Measurements from ENCODE around the gene CFAP300. TPM values are rescaled to one million over a fixed set of nuclear protein-coding genes. Genes with fewer than 3 reads are reported as not detected.

The CFAP300 gene
- total RNA-seq (ENCODE audit: unreplicated experiment), result not detected
- long read RNA-seq, result 0 reads

DNA sequence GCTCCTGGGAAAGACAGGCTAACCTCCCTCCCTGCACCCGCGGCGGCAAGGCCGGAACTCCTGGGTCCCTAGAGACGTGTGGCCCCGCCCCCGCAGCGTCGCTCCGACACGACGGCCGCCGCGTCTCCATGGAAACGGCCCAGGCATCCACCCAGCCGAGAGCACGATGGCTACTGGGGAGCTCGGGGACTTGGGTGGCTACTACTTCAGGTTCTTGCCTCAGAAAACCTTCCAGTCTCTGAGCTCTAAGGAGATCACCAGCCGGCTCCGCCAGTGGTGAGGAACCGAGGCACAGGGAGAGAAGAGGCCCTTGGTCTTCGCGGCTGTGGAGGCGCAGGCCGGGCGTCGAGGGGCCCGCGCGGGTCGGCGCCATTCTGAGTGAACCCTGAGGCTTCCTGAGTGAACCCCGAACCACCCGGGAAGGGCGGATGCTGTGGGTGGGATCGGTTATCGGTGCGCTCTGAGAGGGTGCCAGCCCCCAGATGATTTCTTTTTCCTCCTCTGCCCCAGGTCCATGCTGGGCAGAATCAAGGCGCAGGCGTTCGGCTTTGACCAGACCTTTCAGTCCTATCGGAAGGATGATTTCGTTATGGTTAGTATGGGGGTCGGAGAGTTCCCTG lies at the start of gene CFAP300:
CFAP300 (plus strand) TSS at position 133 of the 620 bp plus-strand sequence; CDS start at position 167, 34 bp downstream.
- H3K36me3 Mint-ChIP-seq (ENCODE audit: low read depth, unreplicated experiment), result no peaks in the 10 kb centered on the region
- no peak within 1 kb of the TSS for H3K27ac Mint-ChIP-seq (ENCODE audit: unreplicated experiment)
- peaks cover 2% of the 10 kb centered on the region for H3K27me3 Mint-ChIP-seq (ENCODE audit: unreplicated experiment)
- no peaks in the 10 kb centered on the region for H3K9me3 Mint-ChIP-seq (ENCODE audit: unreplicated experiment)
- peak; percentile 68 for DNase-seq (ENCODE audit: low spot score)
- no peak for TF ChIP-seq CTCF (IDR thresholded peaks at IDR 0.05; ENCODE audit: unreplicated experiment)
- peak within 1 kb of the TSS; percentile 38 for H3K4me3 Mint-ChIP-seq (ENCODE audit: unreplicated experiment)
- peaks cover 2% of the 10 kb centered on the region for H3K4me1 Mint-ChIP-seq (ENCODE audit: unreplicated experiment)

DNA sequence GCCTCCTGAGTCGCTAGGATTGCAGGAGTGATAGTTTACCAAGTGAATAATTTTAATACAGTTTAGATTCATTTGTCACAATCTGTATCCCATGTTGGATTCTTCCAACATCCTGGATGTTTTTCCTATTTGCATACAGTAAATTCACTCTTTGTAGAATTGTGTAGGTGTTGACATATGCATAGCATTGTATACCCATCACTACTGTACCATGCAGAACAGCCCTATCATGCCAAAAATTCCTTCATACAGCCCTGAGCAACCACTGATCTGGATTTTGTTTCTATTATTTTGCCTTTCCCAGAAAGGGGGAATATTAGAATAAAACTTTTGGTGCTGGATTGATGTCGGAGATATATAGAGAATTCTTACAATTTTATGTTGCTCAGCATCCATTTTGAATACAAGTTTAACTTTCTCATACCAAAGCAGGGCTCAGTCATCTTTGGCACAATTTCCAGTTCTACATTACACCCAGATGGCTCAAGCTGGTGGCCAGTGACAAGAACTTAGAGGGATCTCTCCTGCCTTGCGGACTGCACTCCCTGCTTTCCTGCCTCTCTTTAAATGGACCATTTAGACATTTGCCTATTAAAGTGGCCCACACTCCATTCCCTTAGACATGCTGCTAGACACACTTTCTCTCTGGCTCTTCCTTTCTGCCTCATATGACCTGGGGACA lies 45.4 kb upstream of the CFAP300 start:
- Mint-ChIP-seq H3K4me1 (ENCODE audit: unreplicated experiment) (no peaks in the 10 kb centered on the region), H3K27ac (ENCODE audit: unreplicated experiment) (no peak overlapping the region), H3K9me3 (ENCODE audit: unreplicated experiment) (no peaks in the 10 kb centered on the region), H3K36me3 (ENCODE audit: low read depth, unreplicated experiment) (no peaks in the 10 kb centered on the region), H3K4me3 (ENCODE audit: unreplicated experiment) (no peak overlapping the region), H3K27me3 (ENCODE audit: unreplicated experiment) (no peaks in the 10 kb centered on the region)
- TF ChIP-seq CTCF (IDR thresholded peaks at IDR 0.05; ENCODE audit: unreplicated experiment), result no peak
- DNase-seq (ENCODE audit: low spot score), result no peak

GRCh38 chr11:102004220-102004619 lies 43.0 kb upstream of the CFAP300 start:
- Mint-ChIP-seq H3K27me3 (ENCODE audit: unreplicated experiment) (no peaks in the 10 kb centered on the region), H3K4me3 (ENCODE audit: unreplicated experiment) (no peak overlapping the region), H3K27ac (ENCODE audit: unreplicated experiment) (no peak overlapping the region), H3K4me1 (ENCODE audit: unreplicated experiment) (no peaks in the 10 kb centered on the region), H3K9me3 (ENCODE audit: unreplicated experiment) (no peaks in the 10 kb centered on the region), H3K36me3 (ENCODE audit: low read depth, unreplicated experiment) (no peaks in the 10 kb centered on the region)
- no peak for TF ChIP-seq CTCF (IDR thresholded peaks at IDR 0.05; ENCODE audit: unreplicated experiment)
- DNase-seq (ENCODE audit: low spot score), result no peak

DNA sequence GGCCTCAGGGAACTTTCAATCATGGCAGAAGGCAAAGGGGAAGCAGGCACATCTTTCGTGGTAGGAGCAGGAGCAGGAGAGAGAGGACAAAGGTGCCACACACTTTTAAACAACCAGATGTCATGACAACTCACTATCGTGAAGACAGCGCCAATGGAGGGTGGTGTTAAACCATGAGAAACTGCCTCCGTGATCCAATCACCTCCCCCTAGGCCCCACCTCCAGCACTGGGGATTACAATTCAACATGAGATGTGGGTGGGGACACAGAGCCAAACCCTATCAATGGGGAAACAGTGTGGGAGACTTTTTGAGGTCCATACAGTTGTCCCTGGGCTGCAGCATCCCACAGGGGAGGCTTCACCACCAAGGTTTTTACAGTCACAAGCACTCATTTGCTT lies 41.9 kb upstream of the CFAP300 start:
- no peak overlapping the region for H3K4me3 Mint-ChIP-seq (ENCODE audit: unreplicated experiment)
- no peaks in the 10 kb centered on the region for H3K27me3 Mint-ChIP-seq (ENCODE audit: unreplicated experiment)
- TF ChIP-seq CTCF (IDR thresholded peaks at IDR 0.05; ENCODE audit: unreplicated experiment), result no peak
- H3K27ac Mint-ChIP-seq (ENCODE audit: unreplicated experiment), result no peak overlapping the region
- no peaks in the 10 kb centered on the region for H3K4me1 Mint-ChIP-seq (ENCODE audit: unreplicated experiment)
- H3K36me3 Mint-ChIP-seq (ENCODE audit: low read depth, unreplicated experiment), result no peaks in the 10 kb centered on the region
- H3K9me3 Mint-ChIP-seq (ENCODE audit: unreplicated experiment), result no peaks in the 10 kb centered on the region
- DNase-seq (ENCODE audit: low spot score), result no peak

All from endothelial cell (in vitro differentiated cells).